ENCODE measurements around the gene FCAR.
"Not testable (repeated sequence)": the region's sequence is repeated elsewhere in the genome, so short reads cannot be mapped to it uniquely, and the experiment has no call there.

DNA sequence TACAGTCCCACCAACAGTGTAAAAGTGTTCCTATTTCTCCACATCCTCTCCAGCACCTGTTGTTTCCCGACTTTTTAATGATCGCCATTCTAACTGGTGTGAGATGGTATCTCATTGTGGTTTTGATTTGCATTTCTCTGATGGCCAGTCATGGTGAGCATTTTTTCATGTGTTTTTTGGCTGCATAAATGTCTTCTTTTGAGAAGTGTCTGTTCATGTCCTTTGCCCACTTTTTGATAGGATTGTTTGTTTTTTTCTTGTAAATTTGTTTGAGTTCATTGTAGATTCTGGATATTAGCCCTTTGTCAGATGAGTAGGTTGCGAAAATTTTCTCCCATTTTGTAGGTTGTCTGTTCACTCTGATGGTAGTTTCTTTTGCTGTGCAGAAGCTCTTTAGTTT, 10.6 kb upstream of the FCAR start:
- TF ChIP-seq, protein P1, sequence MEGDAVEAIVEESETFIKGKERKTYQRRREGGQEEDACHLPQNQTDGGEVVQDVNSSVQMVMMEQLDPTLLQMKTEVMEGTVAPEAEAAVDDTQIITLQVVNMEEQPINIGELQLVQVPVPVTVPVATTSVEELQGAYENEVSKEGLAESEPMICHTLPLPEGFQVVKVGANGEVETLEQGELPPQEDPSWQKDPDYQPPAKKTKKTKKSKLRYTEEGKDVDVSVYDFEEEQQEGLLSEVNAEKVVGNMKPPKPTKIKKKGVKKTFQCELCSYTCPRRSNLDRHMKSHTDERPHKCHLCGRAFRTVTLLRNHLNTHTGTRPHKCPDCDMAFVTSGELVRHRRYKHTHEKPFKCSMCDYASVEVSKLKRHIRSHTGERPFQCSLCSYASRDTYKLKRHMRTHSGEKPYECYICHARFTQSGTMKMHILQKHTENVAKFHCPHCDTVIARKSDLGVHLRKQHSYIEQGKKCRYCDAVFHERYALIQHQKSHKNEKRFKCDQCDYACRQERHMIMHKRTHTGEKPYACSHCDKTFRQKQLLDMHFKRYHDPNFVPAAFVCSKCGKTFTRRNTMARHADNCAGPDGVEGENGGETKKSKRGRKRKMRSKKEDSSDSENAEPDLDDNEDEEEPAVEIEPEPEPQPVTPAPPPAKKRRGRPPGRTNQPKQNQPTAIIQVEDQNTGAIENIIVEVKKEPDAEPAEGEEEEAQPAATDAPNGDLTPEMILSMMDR (IDR thresholded peaks at IDR 0.05; ENCODE audit: low read depth, low read length, poor library complexity, severe bottlenecking), result not testable (repeated sequence)
- not testable (repeated sequence) for TF ChIP-seq EZH2phosphoT487 (IDR thresholded peaks at IDR 0.05; ENCODE audit: borderline replicate concordance, low read length)

Data from DOHH2 (cell line).